Measurements from ENCODE around the gene SLC4A2.

The SLC4A2 gene

GRCh38 chr7:151125470-151125845, 66.1 kb downstream of the SLC4A2 start:
- DNase-seq (ENCODE audit: low read depth in 2 of 2) = no peak
- peak overlapping the region; percentile 13 to 41 for H3K4me3 ChIP-seq (replicated peaks in 1 of 2; ENCODE audit: low read depth in 2 of 2, low read length in 2 of 2)
- TF ChIP-seq CTCF (IDR thresholded peaks at IDR 0.05; ENCODE audit: low read depth, low read length) = no peak

GRCh38 chr7:151125846-151126481, 66.6 kb downstream of the SLC4A2 start:
- no peak for TF ChIP-seq CTCF (IDR thresholded peaks at IDR 0.05; ENCODE audit: low read depth, low read length)
- DNase-seq (ENCODE audit: low read depth in 2 of 2) = no peak
- peak overlapping the region; percentile 13 to 41 for H3K4me3 ChIP-seq (replicated peaks in 1 of 2; ENCODE audit: low read depth in 2 of 2, low read length in 2 of 2)
